NCI-H460 (cell line): ENCODE results near the gene DTNBP1. TPM values are rescaled to one million over a fixed set of nuclear protein-coding genes. Genes with fewer than 3 reads are reported as not detected.

Source experiments
- DNase-seq: peaks from one replicate; pipeline ENCODE4 v3.0.0-alpha.2; 2016; ENCODE audit warnings: low read depth; ENCODE audit errors: extremely low read depth
- total RNA-seq: library from RNA; depleted of rRNA; stranded (reverse); fragments of >200 nt; shearing (Covaris generic); gene quantifications from 2 replicates; pipeline ENCODE4 v1.2.3, GENCODE V29; 2014

The DTNBP1 gene
- total RNA-seq, 1 experiment from 2014 or later: 0.67 TPM

GRCh38 chr6:15538106-15538505 lies 124.7 kb downstream of the DTNBP1 start:
- no peak for DNase-seq

DNA sequence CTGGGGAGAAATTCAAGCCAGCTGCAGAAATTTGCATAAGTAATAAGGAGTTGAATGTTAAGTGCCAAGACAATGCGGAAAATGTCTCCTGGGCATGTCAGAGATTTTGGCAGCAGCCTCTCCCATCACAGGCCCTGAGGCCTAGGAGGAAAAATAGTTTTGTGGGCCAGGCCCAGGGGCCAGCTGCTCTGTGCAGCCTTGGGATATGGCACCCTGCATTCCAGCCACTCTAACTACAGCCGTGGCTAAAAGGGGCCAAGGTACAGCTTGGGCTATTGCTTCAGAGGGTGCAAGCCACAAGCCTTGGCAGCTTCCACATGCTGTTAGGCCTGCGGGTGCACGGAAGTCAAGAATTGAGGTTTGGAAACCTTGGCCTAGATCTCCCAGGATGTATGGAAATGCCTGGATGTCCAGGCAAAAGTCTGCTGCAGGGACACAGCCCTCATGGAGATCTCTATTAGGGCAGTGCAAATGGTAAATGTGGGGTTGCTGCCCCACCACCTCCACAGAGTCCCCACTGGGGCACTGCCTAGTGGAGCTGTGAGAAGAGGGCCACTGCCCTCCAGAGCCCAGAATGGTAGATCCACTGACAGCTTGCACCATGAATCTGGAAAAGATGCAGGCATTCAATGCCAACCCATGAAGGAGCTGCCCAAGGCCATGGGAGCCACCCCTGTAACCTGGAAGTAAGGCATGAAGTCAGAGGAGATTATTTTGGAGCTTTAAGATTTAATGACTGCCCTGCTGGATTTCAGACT lies 126.5 kb downstream of the DTNBP1 start:
- DNase-seq: no peak

GRCh38 chr6:15535495-15536197 lies 127.2 kb downstream of the DTNBP1 start:
- no peak for DNase-seq

DNA sequence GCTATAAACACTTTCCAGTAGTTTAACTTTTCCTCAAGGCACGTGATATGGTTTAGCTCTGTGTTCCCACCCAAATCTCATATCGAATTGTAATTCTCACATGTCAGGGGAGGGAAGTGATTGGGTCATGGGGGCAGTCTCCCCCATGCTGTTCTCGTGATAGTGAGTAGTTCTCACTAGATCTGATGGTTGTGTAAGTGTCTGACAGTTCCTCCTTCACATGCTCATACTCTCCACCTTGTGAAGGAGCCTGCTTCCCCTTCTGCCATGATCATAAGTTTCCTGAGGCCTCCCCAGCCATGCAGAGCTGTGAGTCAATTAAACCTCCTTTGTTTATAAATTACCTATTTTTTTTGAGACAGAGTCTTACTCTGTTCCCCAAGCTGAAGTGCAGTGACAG lies 127.9 kb downstream of the DTNBP1 start:
- DNase-seq: no peak

DNA sequence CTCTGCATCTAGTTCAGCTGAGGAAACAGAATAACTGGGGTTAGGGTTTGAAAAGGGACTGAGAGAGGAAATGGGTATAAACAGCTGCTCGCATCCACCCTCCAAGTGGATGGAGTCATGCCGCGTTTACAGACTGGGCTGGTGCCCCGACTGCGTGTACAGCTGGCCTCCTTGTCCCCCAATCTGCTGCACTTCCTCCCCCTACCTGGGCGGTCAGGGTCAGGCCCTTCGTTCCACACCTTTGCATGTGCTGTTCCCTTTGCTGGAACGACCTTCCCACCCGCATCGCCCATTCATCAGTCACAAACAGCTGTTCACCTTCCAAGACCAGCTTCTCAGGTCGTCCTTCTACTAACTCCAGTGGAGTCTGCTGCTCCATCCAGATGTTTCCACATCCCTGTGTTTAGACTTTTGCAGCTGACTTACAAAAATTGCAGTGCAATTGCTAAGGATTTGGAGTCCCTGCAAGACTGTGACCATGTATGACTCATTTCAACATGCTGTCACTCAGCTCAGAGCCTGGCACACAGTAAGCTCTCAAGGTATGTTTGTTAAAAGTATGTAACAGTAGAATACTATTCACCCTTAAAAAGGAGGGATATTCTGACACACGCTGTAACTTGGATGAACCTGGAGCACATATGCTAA lies 129.3 kb downstream of the DTNBP1 start:
- no peak for DNase-seq

GRCh38 chr6:15531973-15532372 lies 130.9 kb downstream of the DTNBP1 start:
- DNase-seq: no peak

GRCh38 chr6:15530411-15530810 lies 132.4 kb downstream of the DTNBP1 start:
- DNase-seq: no peak

GRCh38 chr6:15528870-15529269 lies 134.0 kb downstream of the DTNBP1 start:
- no peak for DNase-seq

DNA sequence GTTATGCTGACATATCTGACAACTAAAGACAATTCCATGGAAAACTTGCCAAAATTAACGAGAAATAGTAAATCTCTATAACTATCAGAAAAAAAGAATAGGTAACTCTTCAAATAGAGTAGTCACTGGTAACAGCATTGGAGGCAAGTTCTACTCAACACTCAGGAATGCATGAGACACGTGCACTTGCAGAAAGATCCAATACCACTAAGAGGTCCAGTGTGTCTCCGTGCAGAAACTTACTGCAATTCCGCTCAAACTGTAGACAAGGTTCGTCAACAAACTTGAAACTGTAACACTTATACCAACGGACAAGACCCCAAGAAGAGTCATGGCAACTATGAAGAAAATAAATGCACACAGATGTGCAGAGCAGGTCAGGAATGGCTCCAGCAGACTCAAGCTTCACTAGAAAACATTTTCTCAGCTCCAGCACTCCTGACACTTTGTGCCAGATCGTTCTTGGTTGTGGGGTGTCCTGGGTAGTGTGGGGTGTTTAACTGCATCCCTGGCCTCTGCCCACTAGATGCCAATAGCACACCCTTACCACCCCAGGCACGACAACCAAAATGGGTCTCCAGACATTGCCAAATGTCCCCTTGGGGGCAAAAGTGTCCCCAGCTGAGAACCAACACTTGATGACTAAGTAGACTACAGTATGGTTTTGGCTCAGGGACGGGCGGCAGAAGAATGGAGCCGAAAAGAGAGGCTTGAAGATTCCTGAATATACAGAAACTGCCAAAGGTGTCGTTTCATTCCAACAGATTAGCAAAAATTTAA lies 134.8 kb downstream of the DTNBP1 start:
- DNase-seq: no peak

- no peak for DNase-seq
Observed at GRCh38 chr6:15526212-15526701, 136.6 kb downstream of the DTNBP1 start.

GRCh38 chr6:15524861-15525401 lies 137.9 kb downstream of the DTNBP1 start:
- no peak for DNase-seq

DNA sequence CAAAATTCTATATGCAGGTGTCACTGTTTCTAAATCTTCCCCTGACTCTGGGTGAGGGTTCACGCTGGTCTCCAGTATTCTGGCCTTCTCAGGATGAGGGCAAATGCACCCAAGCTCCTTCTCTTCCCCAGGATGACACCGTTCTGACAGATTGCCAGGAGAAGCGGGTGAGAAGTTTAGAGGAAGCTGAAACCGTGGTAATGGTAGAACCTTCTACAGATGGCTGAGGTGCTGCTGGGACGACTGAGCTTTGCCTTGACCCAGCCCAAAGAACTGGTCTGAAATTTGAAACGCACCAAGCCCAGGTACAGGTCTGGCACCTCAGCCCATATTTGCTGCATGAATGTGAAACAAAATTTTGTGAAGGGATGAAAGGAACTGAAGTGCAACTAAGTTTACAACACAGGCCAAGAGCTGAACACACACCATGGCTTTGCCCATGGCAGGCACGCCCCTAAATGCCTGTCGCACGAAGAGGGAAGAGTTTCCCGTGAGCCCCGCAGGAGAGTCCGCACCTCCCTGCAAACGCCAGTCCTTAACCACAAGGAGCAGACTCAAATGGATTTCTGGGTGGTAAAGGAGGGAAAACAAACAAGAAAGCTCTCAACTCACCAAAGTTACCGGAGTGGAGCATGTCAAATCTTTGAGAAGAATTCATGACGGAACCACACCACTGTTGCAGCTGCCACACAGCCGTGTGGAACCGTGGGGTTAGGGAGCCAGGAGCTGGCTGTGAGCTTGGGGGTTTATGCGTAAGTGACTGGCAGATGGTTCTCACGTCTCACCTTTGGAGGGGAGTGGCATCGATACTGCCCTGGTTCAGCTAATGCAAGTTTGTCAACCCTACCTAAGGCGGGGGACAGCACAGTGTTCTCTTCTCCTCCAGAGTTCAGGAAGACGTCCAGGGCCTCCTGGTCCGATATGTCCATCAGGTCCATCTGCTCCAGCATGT lies 138.9 kb downstream of the DTNBP1 start:
- DNase-seq: no peak

DNA sequence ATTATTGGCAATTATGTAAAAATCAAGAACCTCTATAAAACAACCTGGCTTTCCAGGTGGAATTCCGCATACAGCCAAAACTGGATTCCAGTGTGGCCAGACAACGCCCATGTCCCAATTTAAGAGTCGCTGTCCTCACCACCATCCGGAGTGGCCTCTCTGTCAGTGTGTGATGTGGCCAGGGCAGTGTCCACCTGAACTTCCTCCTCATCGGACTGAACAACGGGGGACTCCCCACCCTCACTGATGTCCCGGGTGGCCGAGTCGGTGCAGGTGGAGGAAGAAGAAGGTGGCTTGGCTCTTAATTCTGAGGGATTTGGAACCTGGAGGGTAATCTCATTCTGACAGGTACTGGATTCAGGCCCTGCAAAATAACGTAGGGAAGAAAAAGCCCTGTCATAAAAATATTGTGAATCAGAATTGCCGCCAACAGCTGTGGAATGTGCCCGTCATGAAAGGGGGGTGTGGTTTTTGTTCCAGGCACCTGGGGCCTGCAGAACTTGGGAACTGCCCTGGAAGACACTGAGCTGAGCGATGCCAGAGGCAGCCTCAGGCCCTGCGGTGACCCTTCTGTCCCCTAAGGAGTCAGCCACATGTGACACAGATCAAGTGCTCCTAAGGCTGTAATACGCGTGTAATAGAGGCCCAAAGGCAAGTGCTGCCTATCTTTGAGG lies 139.8 kb downstream of the DTNBP1 start:
- DNase-seq: no peak

DNA sequence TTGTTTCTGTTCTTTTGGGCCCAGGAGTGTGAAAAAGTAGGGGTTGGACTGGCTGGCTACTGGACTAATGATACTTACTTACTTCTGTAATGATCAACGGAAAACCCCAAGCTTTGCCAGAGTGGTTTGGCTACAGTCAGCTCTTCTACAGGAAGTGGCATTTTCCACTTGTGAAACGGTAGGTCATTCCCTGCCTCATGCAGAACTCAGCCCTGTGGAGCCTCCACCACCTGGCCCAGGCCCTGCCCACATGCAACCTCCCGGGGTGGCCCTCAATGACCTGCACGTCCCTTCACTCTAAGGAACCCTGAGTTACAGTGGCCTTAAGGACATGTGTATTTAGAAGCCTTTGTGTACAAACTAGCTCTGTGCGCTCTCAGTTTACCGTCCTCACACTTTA lies 140.4 kb downstream of the DTNBP1 start:
- no peak for DNase-seq

GRCh38 chr6:15522026-15522425 lies 140.8 kb downstream of the DTNBP1 start:
- no peak for DNase-seq

GRCh38 chr6:15521582-15521981 lies 141.2 kb downstream of the DTNBP1 start:
- DNase-seq: no peak

DNA sequence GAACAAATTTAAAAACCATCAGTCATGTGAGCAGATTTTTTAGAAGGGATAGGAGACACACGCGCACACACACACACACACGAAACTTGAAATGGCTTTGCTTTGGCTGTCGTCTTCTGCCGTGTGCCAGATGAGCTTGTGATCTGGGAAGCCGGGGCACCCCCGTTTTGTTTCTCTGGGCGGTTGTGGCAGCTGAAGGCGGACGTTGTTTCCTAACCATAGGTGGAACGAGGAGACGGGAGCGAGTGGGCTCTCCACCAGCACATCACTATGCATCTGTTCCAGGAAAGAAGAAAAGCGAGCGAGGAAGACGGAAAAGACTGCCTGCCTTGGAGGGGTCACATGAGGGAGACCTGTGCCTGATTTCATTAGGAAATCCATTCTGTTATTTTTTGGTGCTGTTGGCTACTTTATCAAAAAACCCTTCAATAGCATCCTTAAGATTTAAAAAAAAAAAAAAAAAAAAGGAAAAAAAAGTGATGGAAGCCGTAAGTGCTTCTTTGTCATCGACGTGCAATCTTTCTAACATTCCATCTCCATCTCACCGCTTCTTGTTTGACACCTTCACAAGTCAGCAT lies 142.1 kb downstream of the DTNBP1 start:
- DNase-seq: no peak

- DNase-seq: no peak
Observed at GRCh38 chr6:15519681-15520080, 143.1 kb downstream of the DTNBP1 start.
